Osteocyte (in vitro differentiated cells): ENCODE results near the gene PBX3. TPM values are rescaled to one million over a fixed set of nuclear protein-coding genes. Genes with fewer than 3 reads are reported as not detected.

Experiments
- DNase-seq: peaks from one replicate; pipeline ENCODE4 v3.0.0; 2021; ENCODE audit warnings: mixed read lengths; ENCODE audit not compliant: unreplicated experiment; ENCODE audit errors: extremely low spot score
- H3K27ac Mint-ChIP-seq: one replicate; pipeline ENCODE4 v1.8.0; 2021; ENCODE audit warnings: mild to moderate bottlenecking, mixed read lengths; ENCODE audit not compliant: unreplicated experiment
- H3K27me3 Mint-ChIP-seq: one replicate; pipeline ENCODE4 v1.8.0; 2021; ENCODE audit warnings: mixed read lengths; ENCODE audit not compliant: unreplicated experiment
- H3K36me3 Mint-ChIP-seq: one replicate; pipeline ENCODE4 v1.8.0; 2021; ENCODE audit warnings: mixed read lengths; ENCODE audit not compliant: unreplicated experiment
- H3K4me1 Mint-ChIP-seq: one replicate; pipeline ENCODE4 v1.8.0; 2021; ENCODE audit warnings: mixed read lengths; ENCODE audit not compliant: unreplicated experiment
- H3K4me3 Mint-ChIP-seq: one replicate; pipeline ENCODE4 v1.8.0; 2021; ENCODE audit warnings: mild to moderate bottlenecking, moderate library complexity, mixed read lengths; ENCODE audit not compliant: unreplicated experiment
- H3K9me3 Mint-ChIP-seq: one replicate; pipeline ENCODE4 v1.8.0; 2021; ENCODE audit warnings: mixed read lengths; ENCODE audit not compliant: unreplicated experiment
- total RNA-seq: library from RNA; stranded (reverse); gene quantifications from 2 replicates; pipeline ENCODE4 v1.2.1, GENCODE V29; 2021
- TF ChIP-seq, protein P1 (sequence below): fragments of 200-600 bp; sonication (generic); IDR thresholded peaks from 2 replicates; pipeline ENCODE4 v1.5.0; 2021; ENCODE audit warnings: antibody characterized with exemption, mild to moderate bottlenecking, moderate library complexity

The PBX3 gene
- total RNA-seq, 1 donor from 2014 or later: 16.0 TPM

DNA sequence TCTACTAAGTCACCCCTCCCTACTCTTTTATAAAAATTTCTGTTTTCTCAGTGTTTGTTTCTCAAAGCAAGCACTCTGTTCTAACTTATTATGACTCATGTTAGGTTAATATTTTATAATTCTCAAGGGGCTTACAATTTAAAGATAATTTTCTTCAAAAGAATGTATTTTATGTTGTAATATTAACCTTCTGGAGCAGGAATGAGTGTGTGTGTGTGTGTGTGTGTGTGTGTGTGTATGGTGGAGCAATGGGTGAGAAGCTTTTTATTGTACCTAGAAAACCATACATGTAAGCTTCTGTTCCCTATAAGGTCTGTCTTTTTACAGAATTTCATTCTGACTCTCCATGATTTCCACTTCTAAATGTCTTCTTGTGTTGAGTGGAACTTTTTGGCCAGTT lies 63.0 kb downstream of the PBX3 start:
- Mint-ChIP-seq H3K27me3 (no peaks in the 10 kb centered on the region), H3K4me1 (peaks cover 3% of the 10 kb centered on the region), H3K36me3 (no peaks in the 10 kb centered on the region), H3K9me3 (no peaks in the 10 kb centered on the region), H3K27ac (no peak overlapping the region), H3K4me3 (no peak overlapping the region)
- no peak for DNase-seq
- TF ChIP-seq, protein P1, sequence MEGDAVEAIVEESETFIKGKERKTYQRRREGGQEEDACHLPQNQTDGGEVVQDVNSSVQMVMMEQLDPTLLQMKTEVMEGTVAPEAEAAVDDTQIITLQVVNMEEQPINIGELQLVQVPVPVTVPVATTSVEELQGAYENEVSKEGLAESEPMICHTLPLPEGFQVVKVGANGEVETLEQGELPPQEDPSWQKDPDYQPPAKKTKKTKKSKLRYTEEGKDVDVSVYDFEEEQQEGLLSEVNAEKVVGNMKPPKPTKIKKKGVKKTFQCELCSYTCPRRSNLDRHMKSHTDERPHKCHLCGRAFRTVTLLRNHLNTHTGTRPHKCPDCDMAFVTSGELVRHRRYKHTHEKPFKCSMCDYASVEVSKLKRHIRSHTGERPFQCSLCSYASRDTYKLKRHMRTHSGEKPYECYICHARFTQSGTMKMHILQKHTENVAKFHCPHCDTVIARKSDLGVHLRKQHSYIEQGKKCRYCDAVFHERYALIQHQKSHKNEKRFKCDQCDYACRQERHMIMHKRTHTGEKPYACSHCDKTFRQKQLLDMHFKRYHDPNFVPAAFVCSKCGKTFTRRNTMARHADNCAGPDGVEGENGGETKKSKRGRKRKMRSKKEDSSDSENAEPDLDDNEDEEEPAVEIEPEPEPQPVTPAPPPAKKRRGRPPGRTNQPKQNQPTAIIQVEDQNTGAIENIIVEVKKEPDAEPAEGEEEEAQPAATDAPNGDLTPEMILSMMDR: no peak

DNA sequence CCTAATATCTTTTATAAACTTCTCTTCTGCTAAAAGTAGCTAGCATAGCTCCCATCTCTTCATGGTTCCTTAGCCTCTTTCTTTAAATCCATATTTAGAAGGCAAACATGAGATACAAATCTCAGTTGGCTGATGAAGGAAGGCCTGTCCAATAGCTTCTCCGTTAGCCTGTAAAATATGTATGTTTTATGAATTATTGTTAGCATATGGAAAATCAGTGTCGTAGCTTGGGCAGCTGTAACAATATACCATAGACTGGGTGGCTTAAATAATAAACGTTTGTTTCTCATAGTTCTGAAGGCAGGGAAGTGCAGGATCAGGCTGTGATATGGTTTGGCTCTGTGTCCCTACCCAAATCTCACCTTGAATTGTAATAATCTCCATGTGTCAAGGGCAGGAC lies 63.8 kb downstream of the PBX3 start:
- no peaks in the 10 kb centered on the region for H3K27me3 Mint-ChIP-seq
- peaks cover 3% of the 10 kb centered on the region for H3K4me1 Mint-ChIP-seq
- no peaks in the 10 kb centered on the region for H3K9me3 Mint-ChIP-seq
- TF ChIP-seq, protein P1: no peak
- H3K36me3 Mint-ChIP-seq: no peaks in the 10 kb centered on the region
- no peak overlapping the region for H3K27ac Mint-ChIP-seq
- no peak overlapping the region for H3K4me3 Mint-ChIP-seq
- DNase-seq: no peak

DNA sequence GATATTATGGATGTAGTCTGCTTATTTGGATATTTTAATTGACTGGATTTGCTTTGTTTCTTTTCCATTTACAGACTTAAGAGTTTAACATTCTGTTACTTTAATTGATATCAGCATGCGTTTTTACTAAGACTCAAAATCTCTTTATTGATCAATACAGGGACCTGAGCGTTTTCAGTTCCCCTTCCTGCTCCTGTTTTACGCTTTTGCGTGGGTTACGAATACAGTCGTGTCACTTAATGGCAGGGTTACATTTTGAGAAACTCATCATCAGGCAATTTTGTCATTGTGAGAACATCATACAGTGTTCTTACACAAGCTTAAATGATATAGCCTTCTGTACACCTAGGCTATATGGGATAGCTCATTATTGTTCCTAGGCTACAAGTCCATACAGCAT lies 65.2 kb downstream of the PBX3 start:
- Mint-ChIP-seq H3K4me3 (no peak overlapping the region), H3K9me3 (no peaks in the 10 kb centered on the region), H3K4me1 (peaks cover 3% of the 10 kb centered on the region), H3K27ac (no peak overlapping the region), H3K27me3 (no peaks in the 10 kb centered on the region), H3K36me3 (no peaks in the 10 kb centered on the region)
- TF ChIP-seq, protein P1: no peak
- no peak for DNase-seq

DNA sequence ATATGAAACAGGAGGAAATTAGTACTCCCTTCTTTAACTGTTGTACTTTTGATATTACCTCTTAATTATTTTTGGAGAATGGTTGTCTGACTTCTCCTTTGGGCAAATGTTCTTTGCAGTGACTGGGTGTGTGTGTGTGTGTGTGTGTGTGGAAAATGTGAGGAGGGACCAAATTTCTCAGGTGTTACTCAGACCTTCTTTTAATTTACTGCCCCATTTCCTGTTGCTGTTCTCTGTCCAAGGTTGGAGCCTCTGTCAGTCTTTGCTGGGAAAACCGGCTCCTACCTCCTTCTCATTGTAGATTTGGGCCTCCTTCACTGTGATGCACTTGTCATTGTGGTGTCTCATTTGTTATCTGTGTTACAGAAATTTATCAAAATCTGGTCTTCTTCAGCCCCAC lies 68.4 kb downstream of the PBX3 start:
- Mint-ChIP-seq H3K9me3 (no peaks in the 10 kb centered on the region), H3K27ac (no peak overlapping the region), H3K27me3 (no peaks in the 10 kb centered on the region), H3K36me3 (no peaks in the 10 kb centered on the region), H3K4me3 (no peak overlapping the region), H3K4me1 (peaks cover 6% of the 10 kb centered on the region)
- DNase-seq: no peak
- TF ChIP-seq, protein P1: no peak

DNA sequence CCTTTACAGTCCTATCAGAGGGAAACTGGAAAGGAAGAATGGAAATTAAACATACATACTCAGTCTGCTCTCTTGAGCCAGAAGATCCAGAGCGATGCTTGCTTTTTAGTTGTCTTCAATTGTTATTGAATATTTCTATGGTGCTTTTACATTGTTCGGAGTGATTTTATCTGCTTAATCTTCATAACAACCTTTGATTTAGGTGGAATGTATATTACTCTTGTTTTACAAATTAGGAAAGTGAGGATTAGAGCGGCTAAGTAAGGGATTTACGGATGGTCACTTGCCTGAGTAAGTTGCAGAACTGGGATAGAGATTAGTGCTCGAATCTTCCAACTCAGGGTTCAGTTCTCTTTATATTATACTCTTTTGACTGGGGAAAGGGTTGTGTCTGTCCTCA lies 69.1 kb downstream of the PBX3 start:
- Mint-ChIP-seq H3K4me1 (peaks cover 6% of the 10 kb centered on the region), H3K9me3 (no peaks in the 10 kb centered on the region)

More for the DNA sequence above, 69.1 kb downstream of the PBX3 start:
- TF ChIP-seq, protein P1: no peak
- H3K4me3 Mint-ChIP-seq: no peak overlapping the region
- H3K36me3 Mint-ChIP-seq: no peaks in the 10 kb centered on the region
- DNase-seq: no peak
- no peaks in the 10 kb centered on the region for H3K27me3 Mint-ChIP-seq
- no peak overlapping the region for H3K27ac Mint-ChIP-seq
